Activated CD8-positive, alpha-beta memory T cell treated with anti-CD3 and anti-CD28 coated beads for 1 hour (primary cell): Measurements from ENCODE around the gene ADAMTS17.

ENCODE experiments used
- DNase-seq, 2 donors: peaks; one replicate each; pipeline ENCODE4 v3.0.0-alpha.2; 2020; ENCODE audit warnings: low read depth in 1 of 2; ENCODE audit errors: extremely low read depth in 1 of 2

Gene ADAMTS17

DNA sequence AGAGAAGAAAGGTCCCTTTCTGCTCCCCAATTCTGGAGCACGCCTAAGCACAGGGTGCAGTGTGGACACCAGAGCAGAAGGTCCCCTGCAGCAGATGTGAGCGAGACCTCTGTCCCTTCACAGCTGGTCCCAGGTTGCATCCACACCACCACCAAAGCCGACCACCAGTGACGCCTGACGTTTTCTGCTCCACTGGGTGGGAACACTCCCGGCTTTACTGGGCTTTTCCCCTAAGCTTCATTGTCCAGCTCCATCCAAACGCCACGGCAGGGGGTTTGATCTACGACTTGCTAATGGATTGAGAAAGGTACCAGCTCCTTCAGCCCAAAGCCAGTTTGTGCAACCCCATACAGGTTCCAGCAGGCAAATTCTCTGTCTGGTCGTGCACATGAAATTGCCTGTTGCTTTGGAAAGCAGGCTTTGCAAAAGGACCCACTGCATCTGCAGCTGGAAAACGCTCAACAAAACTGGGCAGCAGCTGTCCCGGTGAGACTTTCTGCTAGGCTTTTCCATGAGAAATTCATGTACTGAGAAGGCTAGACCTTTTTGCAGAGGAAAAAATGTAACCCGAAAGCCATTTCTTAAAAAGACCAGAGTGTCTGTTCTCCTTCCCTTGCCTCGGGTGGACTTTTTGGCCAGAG, 31.1 kb downstream of the ADAMTS17 start:
- no peak for DNase-seq

DNA sequence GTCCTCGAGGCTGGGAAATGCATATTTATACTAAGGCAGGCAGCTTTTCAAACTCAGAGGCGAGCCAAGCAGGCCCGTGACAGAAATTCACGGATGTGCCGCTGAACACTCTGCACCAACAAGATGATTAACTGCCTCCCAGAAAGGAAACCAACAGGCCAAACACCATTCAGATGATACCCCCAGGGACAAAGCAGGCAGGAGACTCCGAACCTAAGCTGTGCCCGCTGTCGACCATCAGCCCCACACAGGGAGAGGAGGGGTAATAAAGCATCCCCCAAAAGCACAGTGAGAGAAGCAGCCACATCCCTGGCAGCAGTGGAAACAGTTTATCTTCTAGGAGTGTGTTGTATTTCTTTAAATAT, 31.8 kb downstream of the ADAMTS17 start:
- DNase-seq, result no peak

DNA sequence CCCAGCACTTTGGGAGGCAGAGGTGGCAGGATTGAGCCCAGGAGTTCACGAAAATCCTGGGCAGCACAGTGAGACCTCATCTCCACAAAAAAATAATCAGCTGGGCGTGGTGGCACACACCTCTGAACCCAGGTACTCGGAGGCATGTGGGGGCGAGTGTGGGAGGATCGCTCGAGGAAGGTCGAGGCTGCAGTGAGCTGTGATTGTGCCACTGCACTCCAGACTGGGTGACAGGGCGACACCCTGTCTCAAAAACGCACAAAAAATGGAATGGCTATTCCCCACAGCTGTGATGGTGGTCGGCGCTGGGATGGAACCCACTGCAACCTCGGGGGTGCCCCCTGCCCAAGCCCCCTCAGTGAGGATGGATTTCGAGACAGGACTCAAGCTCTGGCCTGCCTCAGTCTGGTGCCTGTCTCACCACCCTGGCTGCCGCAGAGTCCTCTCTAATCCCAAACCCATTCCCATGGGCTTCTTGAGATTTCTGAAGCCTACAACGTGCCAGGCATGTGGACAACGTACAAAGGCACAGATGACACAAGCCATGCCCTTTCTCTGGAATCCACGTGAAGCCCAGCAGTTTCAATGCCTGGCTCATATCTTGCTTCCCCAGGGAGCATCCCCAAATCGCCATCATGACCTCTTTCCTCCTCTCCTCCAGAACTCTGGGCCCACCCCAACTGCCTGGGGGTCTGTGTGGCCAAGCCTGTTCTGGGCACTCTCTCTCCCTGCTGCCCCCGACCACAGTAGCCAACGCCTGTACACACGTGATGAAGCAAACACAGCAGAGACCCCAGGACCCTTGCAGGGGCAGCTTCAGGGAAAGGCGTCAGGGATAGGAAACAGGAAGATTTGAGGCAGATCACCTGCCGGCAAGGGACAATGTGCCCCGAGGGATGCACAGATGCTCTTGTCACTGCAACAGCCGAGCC, 32.4 kb downstream of the ADAMTS17 start:
- DNase-seq, result no peak

DNA sequence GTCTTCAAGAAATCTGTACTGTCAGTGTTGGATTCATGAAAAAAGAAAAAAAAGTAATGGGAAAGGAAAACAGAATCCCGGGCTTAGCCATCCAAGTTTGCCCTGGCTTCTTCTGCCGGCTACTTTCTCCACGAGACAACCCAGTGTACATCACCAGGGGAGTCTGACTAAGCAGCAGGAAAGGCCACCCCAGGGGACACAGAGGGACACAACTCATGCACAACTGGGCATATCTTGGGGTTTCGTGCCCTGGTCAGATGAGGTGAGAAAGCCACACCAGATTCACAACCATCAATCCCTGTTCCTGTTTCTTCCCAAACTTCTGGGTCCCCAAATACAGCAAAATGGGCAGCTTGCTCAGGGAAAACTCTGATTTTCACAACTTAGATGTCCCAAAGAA, 33.2 kb downstream of the ADAMTS17 start:
- DNase-seq, result no peak

DNA sequence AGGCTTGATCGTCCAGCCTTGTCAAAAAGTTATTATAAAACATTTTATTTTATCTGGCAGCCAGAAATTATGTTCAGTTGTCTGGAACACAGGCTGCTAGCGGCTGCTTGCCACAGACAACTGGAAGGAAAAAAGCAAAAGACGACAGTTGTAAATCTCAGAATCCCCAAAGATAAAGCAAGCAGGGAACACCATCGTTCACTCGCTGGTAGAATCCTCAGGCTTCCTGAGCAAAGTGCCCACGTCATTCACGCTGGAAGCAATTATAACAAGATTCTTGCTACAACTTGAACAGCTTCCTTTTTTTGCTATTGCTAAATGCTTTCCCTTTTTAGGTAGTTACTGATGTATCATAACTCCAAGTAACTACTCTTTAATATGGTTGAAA, 33.6 kb downstream of the ADAMTS17 start:
- no peak for DNase-seq

DNA sequence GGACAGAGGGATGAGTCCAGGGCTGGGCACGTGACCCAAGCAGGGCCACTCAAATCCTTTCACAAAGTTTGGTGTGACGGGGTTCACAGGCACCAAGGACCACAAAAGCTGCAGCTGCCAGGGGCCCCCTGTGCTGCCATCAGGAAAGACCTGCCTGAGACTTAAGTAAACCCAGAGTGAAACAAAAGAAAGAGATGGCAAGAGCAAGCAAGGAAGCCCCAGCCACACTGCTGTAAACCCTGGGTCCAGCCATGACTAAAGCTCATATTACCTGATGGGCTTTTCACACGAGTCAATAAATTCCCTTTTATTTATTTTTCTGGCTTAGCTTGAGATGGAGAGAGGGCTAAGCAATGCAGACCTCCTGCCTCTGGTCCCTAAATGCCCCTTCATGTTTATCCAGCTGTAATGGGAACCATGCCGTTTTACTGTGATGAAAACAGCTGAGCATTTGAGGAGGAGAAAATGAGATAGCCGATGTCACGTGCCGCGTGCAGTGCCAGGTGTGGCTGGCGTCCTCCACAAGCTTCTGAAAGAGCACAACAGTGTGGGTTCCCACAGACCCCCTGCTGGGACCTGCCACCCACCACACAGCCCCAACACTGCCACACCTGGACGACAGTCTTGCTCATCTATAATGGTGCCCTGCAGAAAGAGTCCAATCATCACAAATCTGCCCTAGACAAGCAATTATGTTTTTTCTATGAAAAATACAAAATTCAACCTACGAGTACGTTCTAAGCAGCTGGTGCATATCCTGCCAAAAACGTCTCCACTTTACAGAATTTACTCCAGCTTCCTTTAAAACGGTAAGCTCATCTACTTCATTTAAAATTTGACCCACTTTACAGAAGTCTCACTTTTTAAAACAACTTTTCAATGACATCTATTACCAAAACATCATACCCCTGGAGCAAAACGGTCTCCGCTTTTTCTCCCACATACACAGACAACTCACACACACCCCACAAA, 34.2 kb downstream of the ADAMTS17 start:
- no peak for DNase-seq

DNA sequence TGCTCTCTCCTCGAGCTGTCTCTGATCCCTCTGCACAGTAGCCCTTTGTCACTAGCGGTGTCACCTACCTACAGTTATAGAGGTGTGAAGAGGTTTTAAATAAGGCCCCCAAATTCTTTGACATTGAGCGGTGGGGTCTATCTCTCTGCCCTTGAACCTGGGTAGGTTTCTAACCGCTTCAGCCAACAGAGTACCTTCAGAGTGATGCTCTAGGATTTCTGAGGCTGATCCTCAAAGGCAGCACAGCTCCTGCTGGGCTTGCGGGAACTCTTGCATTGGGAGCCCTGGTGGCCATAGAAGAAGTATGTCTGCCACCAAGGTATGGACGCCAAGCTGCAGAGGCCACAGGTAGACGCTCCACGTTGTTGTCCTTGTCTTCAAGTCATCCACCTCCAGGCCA, 35.7 kb downstream of the ADAMTS17 start:
- no peak for DNase-seq

DNA sequence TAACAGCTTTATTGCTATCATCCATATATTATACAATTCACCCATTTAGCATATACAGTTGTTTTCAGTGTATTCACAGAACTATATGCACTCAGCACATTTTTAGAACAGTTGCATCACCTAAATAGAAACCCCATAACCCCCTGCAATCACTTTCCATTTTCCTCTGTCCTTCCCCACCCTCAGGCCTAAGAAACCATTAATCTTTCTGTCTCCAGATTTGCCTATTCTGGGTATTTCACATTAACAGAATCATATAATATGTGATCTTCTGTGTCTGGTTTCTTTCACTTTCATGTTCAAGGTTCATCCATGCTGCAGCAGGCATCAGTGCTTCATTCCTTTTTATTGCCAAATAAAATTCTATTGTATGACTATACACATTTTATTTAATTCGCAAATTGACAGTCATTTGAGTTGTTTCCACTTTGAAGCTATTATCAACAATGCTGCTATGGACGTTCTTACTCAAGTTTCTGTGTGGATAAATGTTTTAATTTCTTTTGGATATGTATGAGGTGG, 39.8 kb downstream of the ADAMTS17 start:
- DNase-seq, result no peak

DNA sequence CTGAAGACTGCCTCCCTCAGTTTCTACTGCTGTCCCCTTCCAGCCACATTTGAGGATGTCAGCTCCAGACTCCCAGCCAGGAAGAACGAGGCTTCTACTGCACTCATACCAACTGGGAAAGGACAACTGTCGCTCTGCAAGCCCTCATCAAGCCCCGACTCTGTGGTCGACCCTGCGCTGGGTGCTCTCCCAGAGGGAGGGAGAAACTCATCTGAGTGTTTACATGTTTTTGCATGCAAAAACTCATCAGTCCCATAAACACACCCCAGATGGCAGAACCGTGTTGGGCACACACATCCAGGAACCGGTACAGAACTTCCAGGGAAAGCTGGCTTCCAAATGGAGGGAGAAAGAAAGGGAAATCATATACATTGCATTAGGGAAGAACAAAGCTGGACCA, 43.5 kb downstream of the ADAMTS17 start:
- DNase-seq, result no peak

DNA sequence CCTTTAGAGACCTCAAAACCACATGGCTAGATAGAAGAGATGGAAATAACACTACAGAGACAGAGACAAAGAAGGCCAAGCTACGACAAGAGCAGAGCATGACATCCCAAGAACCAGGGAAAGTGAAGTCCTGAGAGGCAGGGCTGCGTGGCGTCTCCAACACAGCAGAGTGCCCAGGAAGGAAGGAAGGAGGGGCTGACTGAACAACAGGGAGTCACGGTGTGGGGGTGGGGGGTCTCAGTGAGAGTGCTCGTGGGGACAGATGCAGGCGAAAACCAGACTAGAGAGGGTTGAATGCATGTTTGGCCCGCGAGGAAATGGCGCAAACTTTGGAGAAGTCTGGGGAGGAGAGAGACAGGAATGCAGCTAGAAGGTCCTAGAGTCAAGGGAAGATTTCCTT, 44.0 kb downstream of the ADAMTS17 start:
- no peak for DNase-seq

DNA sequence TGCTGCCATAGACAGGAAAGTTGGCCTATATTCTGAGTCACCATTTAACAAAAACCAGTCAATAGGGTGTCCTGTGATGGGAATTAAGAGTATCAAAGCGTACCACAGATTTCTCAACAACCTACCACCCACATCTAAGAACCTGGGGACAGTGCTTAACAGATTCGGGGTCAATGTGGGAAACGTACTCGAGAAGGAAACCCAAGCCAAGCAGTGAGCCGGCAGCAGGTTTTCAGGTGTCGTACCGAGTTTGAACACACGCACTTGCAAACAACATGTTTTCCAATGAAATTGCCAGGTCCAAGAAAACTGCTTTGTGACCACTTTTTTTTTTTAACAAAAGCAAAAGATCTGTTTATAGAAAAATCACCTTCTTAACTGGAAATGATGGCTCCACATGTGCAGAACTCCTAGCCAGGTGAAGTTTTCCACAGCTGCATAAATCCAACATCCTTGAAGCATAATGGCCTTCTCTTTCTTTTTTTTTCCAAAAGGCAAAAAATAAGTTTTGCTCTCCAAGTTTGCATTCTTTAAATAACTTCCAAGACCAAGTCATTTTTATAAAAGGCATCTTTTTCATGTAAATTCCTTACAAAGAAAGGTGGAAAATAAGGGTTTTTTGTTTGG, 45.7 kb downstream of the ADAMTS17 start:
- no peak for DNase-seq

DNA sequence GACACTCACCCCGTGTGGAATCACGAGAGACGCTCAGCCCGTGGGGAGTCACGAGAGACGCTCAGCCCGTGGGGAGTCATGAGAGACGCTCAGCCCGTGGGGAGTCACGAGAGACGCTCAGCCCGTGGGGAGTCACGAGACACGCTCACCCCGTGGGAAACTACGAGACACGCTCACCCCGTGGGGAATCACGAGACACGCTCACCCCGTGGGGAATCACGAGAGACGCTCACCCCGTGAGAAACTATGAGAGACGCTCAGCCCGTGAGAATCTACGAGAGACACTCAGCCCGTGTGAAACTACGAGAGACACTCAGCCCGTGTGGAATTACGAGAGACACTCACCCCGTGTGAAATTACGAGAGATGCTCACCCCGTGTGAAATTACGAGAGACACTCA, 49.8 kb downstream of the ADAMTS17 start:
- no peak for DNase-seq

DNA sequence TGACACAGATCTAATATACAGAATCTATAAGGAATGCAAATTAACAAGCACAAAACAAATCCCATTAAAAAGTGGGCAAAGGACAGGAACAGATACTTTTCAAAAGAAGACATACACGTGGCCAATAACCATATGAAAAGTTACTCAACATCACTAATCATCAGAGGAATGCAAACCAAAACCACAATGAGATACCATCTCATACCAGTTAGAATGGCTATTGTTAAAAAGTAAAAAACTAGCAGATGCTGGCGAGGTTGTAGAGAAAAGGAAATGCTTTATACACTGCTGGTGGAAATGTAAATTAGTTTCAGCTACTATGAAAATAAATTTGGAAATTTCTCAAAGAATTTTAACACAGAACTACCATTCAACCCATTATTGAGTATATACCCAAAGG, 50.7 kb downstream of the ADAMTS17 start:
- DNase-seq, result no peak

DNA sequence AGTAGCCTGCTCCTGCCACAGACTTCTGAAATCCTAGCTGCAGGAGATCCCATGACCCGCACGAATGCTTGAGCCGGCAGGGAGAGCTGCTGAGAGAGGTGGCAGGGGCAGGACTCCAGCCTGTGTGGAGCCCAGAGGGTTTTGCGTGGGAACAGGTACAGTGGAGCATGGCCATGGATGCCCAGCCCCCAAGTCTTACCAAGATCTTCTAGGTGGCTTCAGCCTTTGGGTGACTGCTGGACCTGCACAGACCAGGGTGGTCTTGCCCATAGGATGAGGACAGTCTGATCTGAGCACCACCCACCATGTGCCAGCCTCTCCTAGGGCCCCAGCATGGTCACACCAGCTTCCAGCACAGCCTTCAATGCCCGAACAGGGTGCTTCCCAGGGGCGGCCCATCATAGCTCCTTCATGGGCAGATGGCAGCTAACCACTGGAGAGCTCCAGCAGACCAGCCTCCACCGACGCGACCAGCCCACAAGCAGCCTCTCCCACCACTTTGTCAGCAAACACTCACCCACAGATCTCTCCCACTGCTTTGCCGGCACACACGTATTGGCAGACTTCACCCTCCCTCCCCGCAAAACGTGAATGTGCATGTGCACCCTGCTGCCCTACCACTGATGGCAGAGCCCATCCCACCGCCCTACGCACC, 56.0 kb downstream of the ADAMTS17 start:
- no peak for DNase-seq

DNA sequence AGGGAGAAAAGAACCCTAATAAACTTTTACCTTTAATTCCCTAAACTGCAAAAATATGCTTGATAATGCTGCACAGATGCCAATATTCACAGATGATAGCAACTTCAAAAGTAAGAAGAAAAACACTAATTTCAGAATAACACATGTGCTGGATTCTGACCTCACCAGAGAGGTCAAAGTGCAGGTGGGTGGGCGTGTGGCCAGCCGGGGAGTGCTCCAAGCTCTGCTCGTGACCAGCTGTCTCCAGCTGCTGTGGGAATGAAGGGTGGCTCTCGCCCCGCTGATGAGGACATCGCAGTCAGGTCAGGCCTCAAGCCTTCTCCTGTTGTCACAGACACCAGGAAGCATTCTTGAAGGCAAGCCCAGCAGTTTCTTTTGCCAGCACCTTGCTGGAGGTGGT, 57.1 kb downstream of the ADAMTS17 start:
- DNase-seq, result no peak

DNA sequence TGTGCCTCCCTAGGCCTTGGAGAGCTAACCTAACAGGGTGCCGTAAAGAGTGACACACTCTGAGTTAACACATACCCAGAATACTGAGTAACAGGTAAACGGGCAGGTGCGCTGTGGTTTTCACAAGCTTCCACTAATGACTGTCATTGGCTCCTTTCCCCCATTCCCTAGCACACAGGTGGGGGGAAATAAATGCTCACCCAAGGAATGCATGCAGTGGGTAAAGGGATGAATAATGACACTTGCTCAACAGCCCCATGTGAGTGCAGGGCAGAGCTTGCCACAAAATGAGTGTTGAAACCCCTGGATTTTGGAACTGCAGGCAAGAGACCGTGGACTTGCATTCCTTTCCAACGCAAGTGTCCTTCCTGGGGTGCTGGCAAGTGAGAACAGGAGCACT, 57.6 kb downstream of the ADAMTS17 start:
- DNase-seq, result no peak

DNA sequence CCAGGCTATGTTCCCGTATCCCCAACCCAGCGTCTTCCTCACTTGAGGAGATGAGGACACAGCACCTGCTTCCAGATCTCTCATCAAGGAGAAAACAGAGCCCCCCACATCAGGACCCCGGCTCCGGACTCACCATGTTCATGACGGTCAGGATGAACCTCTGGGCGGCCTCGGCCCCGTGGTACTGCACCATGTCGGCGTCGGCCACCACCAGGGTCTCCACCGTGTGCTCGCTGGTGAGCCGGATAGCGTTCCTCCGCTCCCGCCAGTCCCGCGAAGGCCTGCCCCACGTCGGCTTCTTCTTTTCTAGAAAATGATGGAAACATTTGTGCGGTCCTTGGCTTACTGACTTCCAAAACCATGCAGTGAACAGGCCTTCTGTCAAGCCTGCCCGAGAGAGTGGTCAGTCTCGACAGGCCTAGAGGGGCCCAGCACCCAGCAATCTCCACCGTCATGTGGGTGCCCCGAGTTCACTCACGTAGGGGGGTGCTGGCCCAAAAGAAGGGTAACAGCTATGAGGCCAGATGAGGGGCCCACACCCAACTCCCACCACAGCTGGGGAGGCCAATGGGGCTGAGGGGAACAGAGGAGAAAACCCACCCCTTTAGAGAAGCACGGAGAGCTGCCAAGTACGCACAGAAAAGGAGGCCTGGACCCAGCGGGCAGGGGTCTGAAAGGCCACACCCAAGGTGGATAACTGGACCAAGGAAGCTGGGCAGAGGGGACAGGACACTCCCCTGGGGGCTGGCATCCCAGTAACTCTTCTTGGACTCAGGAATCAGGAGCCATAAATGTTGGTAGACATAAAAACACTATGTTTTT, 60.5 kb downstream of the ADAMTS17 start:
- no peak for DNase-seq

DNA sequence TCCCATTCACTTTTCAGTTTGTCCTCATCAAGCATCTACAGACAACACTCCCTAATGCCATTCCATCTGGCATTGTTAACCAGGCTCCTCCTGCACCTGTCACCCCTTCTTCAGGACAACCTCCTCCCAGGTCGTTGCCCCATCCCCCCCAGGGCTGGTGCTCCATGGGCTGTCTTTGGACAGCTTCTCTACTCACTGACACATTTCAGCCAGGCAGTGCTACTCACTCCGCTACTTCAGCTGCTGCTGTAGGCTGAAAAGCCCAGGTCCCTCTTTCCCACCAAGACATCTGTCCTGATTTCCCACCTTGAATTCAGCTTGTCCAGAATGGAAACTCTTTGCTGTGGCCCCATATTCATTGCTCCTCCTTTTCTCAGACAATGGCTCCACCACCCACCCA, 61.9 kb downstream of the ADAMTS17 start:
- DNase-seq, result no peak

DNA sequence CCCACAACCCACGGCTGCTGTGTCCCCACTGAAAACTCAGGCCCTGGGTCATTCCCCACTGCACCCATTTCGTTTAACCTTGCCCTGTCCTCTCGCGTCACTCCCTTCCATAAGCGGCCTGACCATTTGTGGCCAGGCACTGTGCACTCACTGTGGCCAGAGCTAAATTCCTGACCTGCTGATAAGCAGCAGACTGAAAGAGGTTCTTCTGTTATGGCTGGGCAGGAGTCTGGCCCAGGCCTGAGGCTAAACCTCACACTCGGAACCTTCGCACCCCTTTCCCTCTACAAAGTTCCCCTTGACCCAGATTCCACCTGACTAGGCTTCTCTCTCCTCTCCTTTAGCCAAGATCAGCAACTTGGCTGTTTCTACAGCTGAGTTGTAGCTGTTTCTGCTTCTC, 62.3 kb downstream of the ADAMTS17 start:
- no peak for DNase-seq
